ENCODE results near the gene ALDH6A1. TPM values are rescaled to one million over a fixed set of nuclear protein-coding genes. Genes with fewer than 3 reads are reported as not detected.
A peak's percentile ranks its signal among the peaks of the same experiment; 100 is the strongest.

ALDH6A1 gene
- total and polyA plus RNA-seq, 2 experiments from 2014 or later: 76.8 to 83.8 TPM

DNA sequence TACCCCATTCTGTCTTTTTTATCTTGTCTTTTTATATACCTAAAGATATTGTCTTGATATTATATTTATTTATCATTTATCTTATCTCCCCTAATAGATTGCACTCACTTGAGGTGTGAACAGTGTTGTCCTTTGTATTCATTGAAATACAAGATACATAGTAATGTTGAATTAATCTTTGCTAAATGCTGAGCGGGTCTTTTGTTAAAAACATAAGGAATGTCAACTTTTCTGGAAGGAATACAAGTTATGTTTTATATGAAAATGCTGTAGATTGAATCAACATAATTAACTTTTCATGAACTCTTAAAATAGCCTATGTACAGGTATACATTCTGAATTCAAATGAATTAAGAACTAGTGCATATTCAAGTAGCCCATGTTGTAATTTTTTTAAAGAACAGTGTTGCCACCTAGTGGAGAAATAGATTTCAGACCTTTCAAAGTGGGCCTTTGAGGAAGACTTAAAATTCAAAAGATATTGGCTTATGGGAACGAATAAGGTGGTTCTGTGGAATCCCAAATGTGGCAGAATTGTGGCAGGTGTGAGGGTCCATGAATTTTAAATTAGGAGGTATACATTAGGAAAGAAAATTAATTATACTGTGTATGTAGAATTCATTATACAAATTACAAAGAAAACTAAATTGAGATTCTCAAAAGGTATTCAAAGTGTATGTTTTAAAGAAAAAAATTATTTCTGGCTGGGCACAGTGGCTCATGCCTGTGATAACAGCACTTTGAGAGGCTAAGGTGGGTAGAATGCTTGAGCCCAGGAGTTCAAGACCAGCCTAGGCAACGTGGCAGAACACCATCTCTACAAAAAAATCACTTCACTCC lies 46.0 kb downstream of the ALDH6A1 start:
- Histone ChIP-seq H3K4me1 (ENCODE audit: insufficient read depth) (no peaks in the 10 kb centered on the region), H3K9me3 (ENCODE audit: low read depth) (no peaks in the 10 kb centered on the region), H3K27me3 (no peaks in the 10 kb centered on the region), H4K20me1 (ENCODE audit: insufficient read depth, poor library complexity, severe bottlenecking) (no peaks in the 10 kb centered on the region), H3K27ac (no peak overlapping the region), H3K79me2 (no peaks in the 10 kb centered on the region), H3K36me3 (replicated peaks; ENCODE audit: insufficient read depth, low read depth) (no peaks in the 10 kb centered on the region), H3K4me3 (no peak overlapping the region), H3K4me2 (no peak overlapping the region), H3K9me2 (replicated peaks; ENCODE audit: insufficient read depth) (no peaks in the 10 kb centered on the region), H2AFZ (no peak overlapping the region)
- 69% methylated on average over 3 of the region's 3 CpGs for WGBS (ENCODE audit: low lambda C conversion rate, missing lambda C conversion rate)
- TF ChIP-seq EZH2 (IDR thresholded peaks at IDR 0.05; ENCODE audit: borderline replicate concordance): no peak
- TF ChIP-seq, protein P1, sequence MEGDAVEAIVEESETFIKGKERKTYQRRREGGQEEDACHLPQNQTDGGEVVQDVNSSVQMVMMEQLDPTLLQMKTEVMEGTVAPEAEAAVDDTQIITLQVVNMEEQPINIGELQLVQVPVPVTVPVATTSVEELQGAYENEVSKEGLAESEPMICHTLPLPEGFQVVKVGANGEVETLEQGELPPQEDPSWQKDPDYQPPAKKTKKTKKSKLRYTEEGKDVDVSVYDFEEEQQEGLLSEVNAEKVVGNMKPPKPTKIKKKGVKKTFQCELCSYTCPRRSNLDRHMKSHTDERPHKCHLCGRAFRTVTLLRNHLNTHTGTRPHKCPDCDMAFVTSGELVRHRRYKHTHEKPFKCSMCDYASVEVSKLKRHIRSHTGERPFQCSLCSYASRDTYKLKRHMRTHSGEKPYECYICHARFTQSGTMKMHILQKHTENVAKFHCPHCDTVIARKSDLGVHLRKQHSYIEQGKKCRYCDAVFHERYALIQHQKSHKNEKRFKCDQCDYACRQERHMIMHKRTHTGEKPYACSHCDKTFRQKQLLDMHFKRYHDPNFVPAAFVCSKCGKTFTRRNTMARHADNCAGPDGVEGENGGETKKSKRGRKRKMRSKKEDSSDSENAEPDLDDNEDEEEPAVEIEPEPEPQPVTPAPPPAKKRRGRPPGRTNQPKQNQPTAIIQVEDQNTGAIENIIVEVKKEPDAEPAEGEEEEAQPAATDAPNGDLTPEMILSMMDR (IDR thresholded peaks at IDR 0.05; ENCODE audit: poor library complexity): peak; percentile 78
- peak; percentile 50 for DNase-seq (ENCODE audit: low spot score)

DNA sequence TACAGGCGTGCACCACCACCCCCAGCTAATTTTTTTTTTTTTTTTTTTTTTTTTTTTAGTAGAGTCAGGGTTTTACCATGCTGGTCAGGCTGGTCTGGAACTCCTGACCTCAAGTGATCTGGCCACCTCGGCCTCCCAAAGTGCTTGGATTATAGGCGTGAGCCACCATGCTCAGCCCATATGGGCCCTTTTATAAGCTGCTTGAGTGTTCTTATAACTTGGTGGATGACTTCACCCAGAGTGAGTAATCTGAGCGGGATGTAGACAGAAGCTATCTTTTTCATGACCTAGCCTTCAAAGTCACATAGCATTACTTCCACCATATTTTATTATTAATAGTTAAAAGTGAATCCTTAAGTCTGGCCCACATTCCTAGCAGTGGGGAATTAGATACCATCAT lies 48.7 kb downstream of the ALDH6A1 start:
- Histone ChIP-seq H3K79me2 (no peaks in the 10 kb centered on the region), H3K9me2 (replicated peaks; ENCODE audit: insufficient read depth) (no peaks in the 10 kb centered on the region), H3K4me3 (no peak overlapping the region), H3K4me1 (ENCODE audit: insufficient read depth) (no peaks in the 10 kb centered on the region), H3K36me3 (replicated peaks; ENCODE audit: insufficient read depth, low read depth) (no peaks in the 10 kb centered on the region), H3K27ac (no peak overlapping the region), H3K27me3 (no peaks in the 10 kb centered on the region), H2AFZ (no peak overlapping the region), H3K9me3 (ENCODE audit: low read depth) (no peaks in the 10 kb centered on the region), H4K20me1 (ENCODE audit: insufficient read depth, poor library complexity, severe bottlenecking) (no peaks in the 10 kb centered on the region), H3K4me2 (no peak overlapping the region)
- no peak for DNase-seq (ENCODE audit: low spot score)
- WGBS (ENCODE audit: low lambda C conversion rate, missing lambda C conversion rate): 91% methylated on average over 3 of the region's 4 CpGs
- TF ChIP-seq, protein P1 (IDR thresholded peaks at IDR 0.05; ENCODE audit: poor library complexity): no peak
- no peak for TF ChIP-seq EZH2phosphoT487 (IDR thresholded peaks at IDR 0.05; ENCODE audit: low read depth, severe bottlenecking, unreplicated experiment)
- TF ChIP-seq EZH2 (IDR thresholded peaks at IDR 0.05; ENCODE audit: borderline replicate concordance): no peak

DNA sequence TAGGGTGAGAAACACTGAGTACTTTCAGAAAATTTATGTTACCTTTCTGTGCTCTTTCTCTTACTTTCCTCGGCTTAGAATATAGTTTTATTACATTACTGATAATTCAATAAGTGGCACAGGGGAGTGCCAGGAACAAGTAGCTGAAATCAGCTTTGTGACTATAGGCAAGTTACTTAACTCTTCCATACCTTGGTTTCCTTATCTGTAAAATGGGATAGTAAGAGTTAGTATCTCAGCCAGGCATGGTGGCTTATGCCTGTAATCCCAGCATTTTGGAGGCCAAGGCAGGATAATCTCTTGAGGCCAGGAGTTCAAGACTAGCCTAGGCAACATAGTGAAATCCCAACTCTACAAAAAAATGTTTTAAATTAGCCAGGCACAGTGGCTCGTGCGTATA lies 49.7 kb downstream of the ALDH6A1 start:
- Histone ChIP-seq H2AFZ (no peak overlapping the region), H4K20me1 (ENCODE audit: insufficient read depth, poor library complexity, severe bottlenecking) (no peaks in the 10 kb centered on the region), H3K27ac (no peak overlapping the region), H3K36me3 (replicated peaks; ENCODE audit: insufficient read depth, low read depth) (no peaks in the 10 kb centered on the region), H3K27me3 (no peaks in the 10 kb centered on the region), H3K4me3 (no peak overlapping the region), H3K79me2 (no peaks in the 10 kb centered on the region), H3K9me3 (ENCODE audit: low read depth) (no peaks in the 10 kb centered on the region), H3K4me2 (no peak overlapping the region), H3K9me2 (replicated peaks; ENCODE audit: insufficient read depth) (no peaks in the 10 kb centered on the region), H3K4me1 (ENCODE audit: insufficient read depth) (no peaks in the 10 kb centered on the region)
- TF ChIP-seq, protein P1 (IDR thresholded peaks at IDR 0.05; ENCODE audit: poor library complexity): no peak
- TF ChIP-seq EZH2phosphoT487 (IDR thresholded peaks at IDR 0.05; ENCODE audit: low read depth, severe bottlenecking, unreplicated experiment) (no peak), EZH2 (IDR thresholded peaks at IDR 0.05; ENCODE audit: borderline replicate concordance) (no peak)
- 79% methylated on average over 3 of the region's 3 CpGs for WGBS (ENCODE audit: low lambda C conversion rate, missing lambda C conversion rate)
- DNase-seq (ENCODE audit: low spot score): no peak

Measured in hepatocyte (in vitro differentiated cells).